ENCODE measurements around the gene MND1. TPM values are rescaled to one million over a fixed set of nuclear protein-coding genes. Genes with fewer than 3 reads are reported as not detected.
A peak's percentile ranks its signal among the peaks of the same experiment; 100 is the strongest.

Gene MND1
- polyA plus RNA-seq, 4 donors: 3.8 to 9.3 (median 7.2) TPM; not detected in 1

DNA sequence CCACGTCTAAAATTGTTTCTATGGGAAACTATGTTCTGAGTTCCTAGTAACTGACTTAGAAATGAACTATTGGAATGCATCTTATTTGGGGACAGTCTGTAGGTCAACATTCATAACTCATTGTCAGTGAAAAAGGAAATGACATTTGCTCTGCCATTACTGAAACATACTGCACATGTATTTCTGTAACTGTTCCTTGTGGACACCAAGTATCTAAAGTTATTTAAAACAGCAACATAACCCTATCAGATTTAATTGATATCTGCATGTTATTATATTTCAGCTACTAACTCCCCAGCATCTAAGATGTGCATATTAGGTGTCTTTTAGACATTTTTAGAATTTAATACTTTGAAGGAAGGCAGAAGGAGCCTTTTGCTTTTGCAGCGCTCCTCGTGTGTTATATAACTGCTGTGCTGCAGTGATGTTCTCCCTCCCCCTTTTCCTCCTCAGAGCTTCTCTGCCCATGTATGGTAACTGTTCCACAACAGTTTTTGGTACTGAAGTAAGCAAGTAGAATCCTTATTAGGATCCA is 84.5 kb downstream of the MND1 start:
- no peaks in the 10 kb centered on the region for H3K36me3 ChIP-seq (ENCODE audit: control insufficient read depth in 3 of 3, insufficient read depth in 2 of 3, low read depth in 1 of 3, low read length in 3 of 3)
- H3K9me3 ChIP-seq (ENCODE audit: control insufficient read depth in 2 of 2, insufficient read depth in 1 of 2, low read depth in 1 of 2, low read length in 1 of 2): no peaks in the 10 kb centered on the region
- 62 to 81% (median 73%) methylated on average over 3 of the region's 3 CpGs for WGBS, 3 donors
- H3K27me3 ChIP-seq (ENCODE audit: control insufficient read depth in 3 of 3, insufficient read depth in 3 of 3, low read length in 3 of 3): no peaks in the 10 kb centered on the region
- peak overlapping the region in 1 of 3 donors; percentile 47 for H3K27ac ChIP-seq (ENCODE audit: low read depth in 1 of 3, low read length in 2 of 3)
- FAIRE-seq (no peak), DNase-seq (no peak)
- H3K4me1 ChIP-seq (ENCODE audit: control insufficient read depth in 3 of 3, insufficient read depth in 2 of 3, low read depth in 1 of 3, low read length in 2 of 3): no peaks in the 10 kb centered on the region
- H3K4me3 ChIP-seq (ENCODE audit: low read depth in 1 of 3, low read length in 3 of 3): no peak overlapping the region

DNA sequence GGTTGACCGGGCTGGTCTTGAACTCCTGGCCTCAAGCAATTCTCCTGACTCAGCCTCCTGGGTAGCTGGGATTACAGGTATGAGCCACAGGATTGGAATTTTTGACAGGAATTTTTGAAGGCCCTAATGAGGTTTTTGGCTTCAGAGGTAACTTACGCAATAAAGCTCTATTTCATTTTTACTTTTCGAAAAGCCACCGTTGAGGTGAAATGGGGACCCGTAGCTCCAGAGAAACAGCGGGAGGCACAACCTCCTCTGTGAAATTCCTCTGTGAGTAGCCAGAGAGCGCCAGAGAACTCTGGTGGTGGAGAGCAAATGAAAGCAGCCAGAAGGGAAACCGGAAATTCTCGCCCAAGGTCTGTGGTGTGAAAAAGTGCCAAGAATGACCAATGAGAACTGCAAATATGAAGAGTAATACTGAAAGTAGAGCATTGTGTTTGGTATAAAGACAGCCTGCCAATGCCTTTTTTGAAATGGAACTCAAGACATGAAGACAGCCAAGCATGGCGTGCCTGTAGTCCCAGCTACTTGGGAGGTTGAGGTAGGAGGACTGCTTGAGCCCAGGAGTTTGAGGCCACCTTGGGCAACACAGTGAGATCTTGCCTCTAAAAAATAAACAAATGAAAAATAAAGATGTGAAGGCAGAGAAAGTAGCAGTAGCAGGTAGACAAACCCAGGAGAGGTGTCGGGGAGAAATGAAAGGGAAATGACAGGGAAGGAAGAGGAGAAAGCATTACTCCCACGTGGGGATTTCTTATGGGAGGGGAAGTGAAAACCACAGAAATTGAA is 88.7 kb downstream of the MND1 start:
- Histone ChIP-seq H3K9me3 (ENCODE audit: control insufficient read depth in 2 of 2, insufficient read depth in 1 of 2, low read depth in 1 of 2, low read length in 1 of 2) (no peaks in the 10 kb centered on the region), H3K36me3 (ENCODE audit: control insufficient read depth in 3 of 3, insufficient read depth in 2 of 3, low read depth in 1 of 3, low read length in 3 of 3) (no peaks in the 10 kb centered on the region), H3K4me3 (ENCODE audit: low read depth in 1 of 3, low read length in 3 of 3) (peak overlapping the region in 1 of 3 donors; percentile 3), H3K27me3 (ENCODE audit: control insufficient read depth in 3 of 3, insufficient read depth in 3 of 3, low read length in 3 of 3) (no peaks in the 10 kb centered on the region), H3K4me1 (ENCODE audit: control insufficient read depth in 3 of 3, insufficient read depth in 2 of 3, low read depth in 1 of 3, low read length in 2 of 3) (no peaks in the 10 kb centered on the region), H3K27ac (ENCODE audit: low read depth in 1 of 3, low read length in 2 of 3) (peak overlapping the region in 1 of 3 donors; percentile 76)
- no peak for FAIRE-seq
- 35 to 53% (median 42%) methylated on average over 12 of the region's 12 CpGs for WGBS, 3 donors
- DNase-seq: peak; percentile 62 to 78

DNA sequence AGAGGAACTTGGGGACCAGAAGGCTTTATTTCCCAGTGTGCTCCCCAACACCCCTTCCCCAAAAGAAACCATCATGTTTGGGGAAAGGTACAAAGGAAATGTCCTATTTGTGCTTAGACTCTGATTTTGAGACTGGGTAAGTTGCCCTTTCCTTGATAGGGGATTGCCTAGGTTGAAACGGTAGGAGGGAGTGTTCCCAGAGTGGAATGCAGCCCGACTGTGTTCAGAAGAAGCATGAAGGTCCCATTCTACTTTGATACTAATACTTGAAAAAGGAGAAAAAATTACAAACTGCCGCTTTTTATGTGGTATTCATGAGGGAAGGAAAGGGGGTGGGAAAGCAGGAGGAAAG is 89.2 kb downstream of the MND1 start:
- Histone ChIP-seq H3K27me3 (ENCODE audit: control insufficient read depth in 3 of 3, insufficient read depth in 3 of 3, low read length in 3 of 3) (no peaks in the 10 kb centered on the region), H3K4me3 (ENCODE audit: low read depth in 1 of 3, low read length in 3 of 3) (no peak overlapping the region), H3K4me1 (ENCODE audit: control insufficient read depth in 3 of 3, insufficient read depth in 2 of 3, low read depth in 1 of 3, low read length in 2 of 3) (no peaks in the 10 kb centered on the region), H3K36me3 (ENCODE audit: control insufficient read depth in 3 of 3, insufficient read depth in 2 of 3, low read depth in 1 of 3, low read length in 3 of 3) (no peaks in the 10 kb centered on the region), H3K9me3 (ENCODE audit: control insufficient read depth in 2 of 2, insufficient read depth in 1 of 2, low read depth in 1 of 2, low read length in 1 of 2) (no peaks in the 10 kb centered on the region), H3K27ac (ENCODE audit: low read depth in 1 of 3, low read length in 2 of 3) (peak overlapping the region in 1 of 3 donors; percentile 76)
- FAIRE-seq (no peak), DNase-seq (no peak)
- WGBS, 3 donors: 52 to 61% (median 61%) methylated on average over 3 of the region's 3 CpGs

DNA sequence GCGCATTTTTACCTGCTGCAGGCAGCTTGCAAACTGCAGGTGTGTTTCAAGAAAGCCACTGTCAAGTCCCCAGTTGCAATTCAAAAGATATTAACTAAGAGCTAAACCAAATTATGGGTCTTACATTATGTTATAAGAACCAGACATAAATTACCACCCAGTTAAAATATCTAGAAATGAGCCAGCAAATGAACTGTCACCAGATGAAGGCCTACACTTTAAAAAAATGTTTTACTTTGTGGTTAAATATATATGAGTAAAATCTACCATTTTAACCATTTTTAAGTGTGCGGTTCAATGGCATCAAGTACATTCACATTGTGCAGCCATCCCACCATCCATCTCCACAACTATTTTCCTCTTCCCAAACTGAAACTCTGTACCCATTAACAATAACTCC is 89.7 kb downstream of the MND1 start:
- no peaks in the 10 kb centered on the region for H3K27me3 ChIP-seq (ENCODE audit: control insufficient read depth in 3 of 3, insufficient read depth in 3 of 3, low read length in 3 of 3)
- H3K4me1 ChIP-seq (ENCODE audit: control insufficient read depth in 3 of 3, insufficient read depth in 2 of 3, low read depth in 1 of 3, low read length in 2 of 3): no peaks in the 10 kb centered on the region
- no peak for DNase-seq
- H3K4me3 ChIP-seq (ENCODE audit: low read depth in 1 of 3, low read length in 3 of 3): no peak overlapping the region
- no peak for FAIRE-seq
- no peak overlapping the region for H3K27ac ChIP-seq (ENCODE audit: low read depth in 1 of 3, low read length in 2 of 3)
- 58 to 84% (median 66%) methylated on average over 2 of the region's 2 CpGs for WGBS, 3 donors
- H3K9me3 ChIP-seq (ENCODE audit: control insufficient read depth in 2 of 2, insufficient read depth in 1 of 2, low read depth in 1 of 2, low read length in 1 of 2): no peaks in the 10 kb centered on the region
- no peaks in the 10 kb centered on the region for H3K36me3 ChIP-seq (ENCODE audit: control insufficient read depth in 3 of 3, insufficient read depth in 2 of 3, low read depth in 1 of 3, low read length in 3 of 3)

GRCh38 chr4:153438916-153439756 is 94.6 kb downstream of the MND1 start:
- H3K27me3 ChIP-seq (ENCODE audit: control insufficient read depth in 3 of 3, insufficient read depth in 3 of 3, low read length in 3 of 3): no peaks in the 10 kb centered on the region
- peak in 1 of 2 donors; percentile 36 for DNase-seq
- no peak for FAIRE-seq
- no peak overlapping the region for H3K4me3 ChIP-seq (ENCODE audit: low read depth in 1 of 3, low read length in 3 of 3)
- peak overlapping the region in 1 of 3 donors; percentile 57 for H3K27ac ChIP-seq (ENCODE audit: low read depth in 1 of 3, low read length in 2 of 3)
- WGBS, 3 donors: 56 to 61% (median 58%) methylated on average over 13 of the region's 13 CpGs
- H3K4me1 ChIP-seq (ENCODE audit: control insufficient read depth in 3 of 3, insufficient read depth in 2 of 3, low read depth in 1 of 3, low read length in 2 of 3): no peaks in the 10 kb centered on the region
- H3K36me3 ChIP-seq (ENCODE audit: control insufficient read depth in 3 of 3, insufficient read depth in 2 of 3, low read depth in 1 of 3, low read length in 3 of 3): no peaks in the 10 kb centered on the region
- H3K9me3 ChIP-seq (ENCODE audit: control insufficient read depth in 2 of 2, insufficient read depth in 1 of 2, low read depth in 1 of 2, low read length in 1 of 2): no peaks in the 10 kb centered on the region

GRCh38 chr4:153439831-153440230 is 95.3 kb downstream of the MND1 start:
- no peak overlapping the region for H3K4me3 ChIP-seq (ENCODE audit: low read depth in 1 of 3, low read length in 3 of 3)
- DNase-seq (no peak), FAIRE-seq (no peak)
- H3K9me3 ChIP-seq (ENCODE audit: control insufficient read depth in 2 of 2, insufficient read depth in 1 of 2, low read depth in 1 of 2, low read length in 1 of 2): no peaks in the 10 kb centered on the region
- H3K4me1 ChIP-seq (ENCODE audit: control insufficient read depth in 3 of 3, insufficient read depth in 2 of 3, low read depth in 1 of 3, low read length in 2 of 3): no peaks in the 10 kb centered on the region
- H3K27ac ChIP-seq (ENCODE audit: low read depth in 1 of 3, low read length in 2 of 3): no peak overlapping the region
- no peaks in the 10 kb centered on the region for H3K27me3 ChIP-seq (ENCODE audit: control insufficient read depth in 3 of 3, insufficient read depth in 3 of 3, low read length in 3 of 3)
- WGBS, 3 donors: 84 to 93% (median 87%) methylated on average over 9 of the region's 9 CpGs
- no peaks in the 10 kb centered on the region for H3K36me3 ChIP-seq (ENCODE audit: control insufficient read depth in 3 of 3, insufficient read depth in 2 of 3, low read depth in 1 of 3, low read length in 3 of 3)

DNA sequence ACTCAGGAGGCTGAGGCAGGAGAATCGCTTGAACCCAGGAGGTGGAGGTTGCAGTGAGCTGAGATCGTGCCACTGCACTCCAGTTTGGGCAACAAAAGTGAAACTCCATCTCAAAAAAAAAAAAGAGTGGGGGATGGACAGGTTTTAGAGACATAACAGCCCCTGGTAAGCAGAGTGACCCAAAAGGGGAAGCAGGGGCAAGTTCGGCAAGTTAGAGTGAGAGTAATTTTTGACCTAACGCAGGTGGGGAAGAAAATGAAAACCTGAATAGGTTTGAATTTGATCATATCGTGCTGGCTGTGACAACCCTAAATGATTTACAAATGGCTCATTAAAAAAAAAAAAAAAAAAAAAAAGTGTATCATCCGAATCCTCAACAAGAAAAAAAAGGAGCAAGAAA is 96.0 kb downstream of the MND1 start:
- Histone ChIP-seq H3K4me1 (ENCODE audit: control insufficient read depth in 3 of 3, insufficient read depth in 2 of 3, low read depth in 1 of 3, low read length in 2 of 3) (no peaks in the 10 kb centered on the region), H3K27ac (ENCODE audit: low read depth in 1 of 3, low read length in 2 of 3) (no peak overlapping the region), H3K9me3 (ENCODE audit: control insufficient read depth in 2 of 2, insufficient read depth in 1 of 2, low read depth in 1 of 2, low read length in 1 of 2) (no peaks in the 10 kb centered on the region), H3K27me3 (ENCODE audit: control insufficient read depth in 3 of 3, insufficient read depth in 3 of 3, low read length in 3 of 3) (no peaks in the 10 kb centered on the region), H3K36me3 (ENCODE audit: control insufficient read depth in 3 of 3, insufficient read depth in 2 of 3, low read depth in 1 of 3, low read length in 3 of 3) (no peaks in the 10 kb centered on the region), H3K4me3 (ENCODE audit: low read depth in 1 of 3, low read length in 3 of 3) (no peak overlapping the region)
- DNase-seq: no peak
- FAIRE-seq: no peak
- 82 to 89% (median 84%) methylated on average over 5 to 6 of the region's 6 CpGs for WGBS, 3 donors

DNA sequence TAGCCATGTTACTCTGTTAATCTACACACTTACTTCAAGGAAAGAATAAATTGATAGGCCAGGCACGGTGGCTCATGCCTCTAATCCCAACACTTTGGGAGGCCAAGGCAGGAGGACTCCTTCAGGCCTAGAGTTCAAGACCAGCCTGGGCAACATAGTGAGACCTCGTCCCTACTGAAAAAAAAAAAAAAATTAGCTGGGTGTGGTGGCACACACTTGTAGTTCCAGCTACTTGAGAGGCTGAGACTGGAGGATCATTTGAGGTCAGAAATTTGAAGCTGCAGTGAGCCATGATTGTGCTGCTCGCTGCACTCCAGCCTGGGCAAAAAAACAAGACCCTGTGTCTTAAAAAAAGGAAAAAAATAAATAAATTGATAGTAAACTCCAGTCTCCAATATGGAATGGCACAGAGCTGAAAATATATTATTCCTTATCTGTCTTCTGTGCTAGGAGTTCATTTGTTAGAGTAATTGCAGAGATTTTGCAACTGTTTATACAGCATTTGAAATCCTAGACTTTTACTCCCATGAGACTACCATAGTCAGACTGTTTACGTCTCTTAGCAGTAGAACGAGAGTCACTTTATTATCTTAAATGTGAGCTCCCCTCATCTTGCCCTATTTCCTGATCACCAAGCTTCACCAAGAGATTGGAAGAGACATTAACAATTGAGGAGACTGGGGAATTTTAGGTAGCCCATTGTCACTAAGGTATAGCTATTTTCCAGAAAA is 102.9 kb downstream of the MND1 start:
- H3K27ac ChIP-seq (ENCODE audit: low read depth in 1 of 3, low read length in 2 of 3): no peak overlapping the region
- FAIRE-seq (no peak), DNase-seq (peak in 1 of 2 donors; percentile 29)

More for the DNA sequence above, 102.9 kb downstream of the MND1 start:
- Histone ChIP-seq H3K9me3 (ENCODE audit: control insufficient read depth in 2 of 2, insufficient read depth in 1 of 2, low read depth in 1 of 2, low read length in 1 of 2) (no peaks in the 10 kb centered on the region), H3K27me3 (ENCODE audit: control insufficient read depth in 3 of 3, insufficient read depth in 3 of 3, low read length in 3 of 3) (no peaks in the 10 kb centered on the region), H3K36me3 (ENCODE audit: control insufficient read depth in 3 of 3, insufficient read depth in 2 of 3, low read depth in 1 of 3, low read length in 3 of 3) (no peaks in the 10 kb centered on the region), H3K4me1 (ENCODE audit: control insufficient read depth in 3 of 3, insufficient read depth in 2 of 3, low read depth in 1 of 3, low read length in 2 of 3) (no peaks in the 10 kb centered on the region), H3K4me3 (ENCODE audit: low read depth in 1 of 3, low read length in 3 of 3) (no peak overlapping the region)
- WGBS, 3 donors: 78 to 90% (median 89%) methylated on average over 5 of the region's 5 CpGs

Data from small intestine (tissue), 7 donors.